ENCODE results near the gene ACOT2.

The ACOT2 gene

GRCh38 chr14:73610687-73611086, 41.7 kb downstream of the ACOT2 start:
- no peak overlapping the region for H3K27ac ChIP-seq (replicated peaks)
- no peaks in the 10 kb centered on the region for H3K27me3 ChIP-seq (ENCODE audit: insufficient read depth, poor library complexity, severe bottlenecking)
- DNase-seq (ENCODE audit: low read depth in 1 of 2, low spot score in 1 of 2), result no peak
- no peak overlapping the region for H3K4me3 ChIP-seq (replicated peaks; ENCODE audit: insufficient read depth, low read length)
- TF ChIP-seq REST (IDR thresholded peaks at IDR 0.05; ENCODE audit: insufficient replicate concordance, low read depth) (no peak), SPI1 (IDR thresholded peaks at IDR 0.05; ENCODE audit: borderline replicate concordance, low read depth) (no peak), POLR2AphosphoS5 (IDR thresholded peaks at IDR 0.05; ENCODE audit: low read depth) (no peak), CTCF (IDR thresholded peaks at IDR 0.05; ENCODE audit: insufficient read depth, low read length) (no peak), GABPA (IDR thresholded peaks at IDR 0.05; ENCODE audit: low read depth) (no peak)

- peak within 1 kb of the TSS; percentile 45 for H3K4me3 ChIP-seq (replicated peaks; ENCODE audit: insufficient read depth, low read length)
- no peak within 1 kb of the TSS for H3K27ac ChIP-seq (replicated peaks)
- DNase-seq (ENCODE audit: low read depth in 1 of 2, low spot score in 1 of 2), result peak in 1 of 2 experiments; percentile 20
- no peaks in the 10 kb centered on the region for H3K27me3 ChIP-seq (ENCODE audit: insufficient read depth, poor library complexity, severe bottlenecking)
- TF ChIP-seq GABPA (IDR thresholded peaks at IDR 0.05; ENCODE audit: low read depth), result no peak
- no peak for TF ChIP-seq CTCF (IDR thresholded peaks at IDR 0.05; ENCODE audit: insufficient read depth, low read length)
- no peak for TF ChIP-seq POLR2AphosphoS5 (IDR thresholded peaks at IDR 0.05; ENCODE audit: low read depth)
- TF ChIP-seq SPI1 (IDR thresholded peaks at IDR 0.05; ENCODE audit: borderline replicate concordance, low read depth), result no peak
- TF ChIP-seq REST (IDR thresholded peaks at IDR 0.05; ENCODE audit: insufficient replicate concordance, low read depth), result no peak
Observed at GRCh38 chr14:73612339-73613045, 43.5 kb downstream of the ACOT2 start, which contains the start of gene ACOT6. ACOT6 (plus strand) TSS chr14:73612517; CDS start chr14:73612572, 55 bp downstream.

GRCh38 chr14:73613046-73613383, 44.0 kb downstream of the ACOT2 start:
- TF ChIP-seq CTCF (IDR thresholded peaks at IDR 0.05; ENCODE audit: insufficient read depth, low read length), result no peak
- TF ChIP-seq POLR2AphosphoS5 (IDR thresholded peaks at IDR 0.05; ENCODE audit: low read depth), result no peak
- no peak for TF ChIP-seq REST (IDR thresholded peaks at IDR 0.05; ENCODE audit: insufficient replicate concordance, low read depth)
- Histone ChIP-seq H3K27ac (replicated peaks) (no peak overlapping the region), H3K27me3 (ENCODE audit: insufficient read depth, poor library complexity, severe bottlenecking) (no peaks in the 10 kb centered on the region), H3K4me3 (replicated peaks; ENCODE audit: insufficient read depth, low read length) (peak overlapping the region; percentile 45)
- no peak for DNase-seq (ENCODE audit: low read depth in 1 of 2, low spot score in 1 of 2)
